SH-SY5Y (cell line): ENCODE measurements around the gene SIGLEC7.

Experiments
- GATA2 ChIP-seq: IDR thresholded peaks from 2 replicates; pipeline ENCODE4 v1.6.1; 2011; ENCODE audit warnings: mild to moderate bottlenecking, low read depth, low read length
- GATA3 ChIP-seq: IDR thresholded peaks from 2 replicates; pipeline ENCODE4 v1.6.1; 2011; ENCODE audit warnings: low read depth, mild to moderate bottlenecking, low read length, moderate library complexity

DNA sequence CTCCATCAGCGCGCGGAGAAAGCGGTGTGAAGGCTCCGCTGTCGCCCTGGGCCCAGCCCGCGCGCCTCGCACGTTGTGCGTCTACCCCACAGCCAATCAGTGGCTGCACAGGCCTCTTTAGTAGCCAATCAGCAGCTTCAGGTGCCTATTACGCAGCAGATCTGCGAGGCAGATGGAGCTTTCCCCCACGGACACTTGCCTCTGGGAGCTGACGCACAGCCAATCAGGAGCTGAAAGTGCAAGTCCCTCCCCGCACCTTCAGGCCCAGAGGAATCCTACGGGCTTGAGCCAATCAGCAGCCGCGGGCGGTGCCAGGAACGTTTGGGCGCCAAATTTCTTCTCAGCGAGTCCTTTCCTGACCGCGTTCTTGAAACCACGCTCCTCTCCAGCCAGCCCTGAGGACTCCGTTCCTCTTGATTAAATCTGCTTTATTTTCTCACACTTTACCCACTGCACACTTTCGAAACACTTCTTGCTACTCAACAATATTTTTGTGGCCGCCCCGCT lies 39.9 kb downstream of the SIGLEC7 start:
- TF ChIP-seq GATA3 (no peak), GATA2 (no peak)
